ENCODE data around the gene KCNAB1. TPM values are rescaled to one million over a fixed set of nuclear protein-coding genes. Genes with fewer than 3 reads are reported as not detected.
A peak's percentile ranks its signal among the peaks of the same experiment; 100 is the strongest.

Gene KCNAB1
- total RNA-seq, 1 donor from 2014 or later, result 0.21 TPM

- no peak for TF ChIP-seq CTCF (IDR thresholded peaks at IDR 0.05)
- H3K36me3 Mint-ChIP-seq (ENCODE audit: unreplicated experiment), result peaks cover 16% of the 10 kb centered on the region
- H3K4me1 Mint-ChIP-seq (ENCODE audit: unreplicated experiment), result peaks cover 48% of the 10 kb centered on the region
- no peaks in the 10 kb centered on the region for H3K27me3 Mint-ChIP-seq (ENCODE audit: unreplicated experiment)
- H3K27ac Mint-ChIP-seq (ENCODE audit: unreplicated experiment), result peak overlapping the region; percentile 96
- DNase-seq (ENCODE audit: extremely low spot score, unreplicated experiment), result no peak
- no peaks in the 10 kb centered on the region for H3K9me3 Mint-ChIP-seq (ENCODE audit: unreplicated experiment)
- no peak overlapping the region for H3K4me3 Mint-ChIP-seq (ENCODE audit: unreplicated experiment)
Measured at GRCh38 chr3:156535798-156536197, 415.4 kb downstream of the KCNAB1 start.

DNA sequence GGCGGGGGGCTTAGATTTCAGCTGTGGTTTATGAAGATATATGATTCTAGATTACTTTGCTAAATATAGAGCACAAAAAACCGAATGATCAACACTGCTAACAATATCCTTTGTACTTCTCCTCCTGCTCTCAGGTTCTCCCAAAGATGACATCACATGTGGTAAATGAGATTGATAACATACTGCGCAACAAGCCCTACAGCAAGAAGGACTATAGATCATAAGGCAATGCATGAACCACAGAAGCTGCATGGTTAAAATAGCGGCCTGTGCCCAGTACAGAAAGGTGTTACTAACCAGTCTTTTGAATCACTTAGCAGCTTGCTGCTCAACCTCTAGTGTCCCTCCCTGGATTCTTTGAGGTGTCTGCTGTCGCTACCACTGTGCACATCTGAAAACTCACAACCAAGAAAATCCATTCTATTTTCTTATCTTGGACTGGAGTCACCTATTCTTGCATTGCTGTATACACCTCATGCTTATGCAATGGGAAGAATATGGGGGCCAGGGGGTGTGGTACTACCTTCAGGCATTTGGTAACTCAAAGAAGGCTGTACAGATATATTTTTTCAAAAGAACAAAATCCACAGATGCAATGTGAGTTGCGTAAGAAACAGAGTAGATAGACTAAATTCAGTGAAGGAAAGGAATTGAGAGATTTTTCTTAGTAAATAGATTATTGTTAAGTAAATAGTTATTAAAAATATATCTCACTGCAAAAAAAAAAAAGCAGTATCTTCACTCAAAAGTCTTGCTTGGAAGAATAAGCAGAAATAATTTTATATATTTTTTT is 416.3 kb downstream of the KCNAB1 start:
- TF ChIP-seq CTCF (IDR thresholded peaks at IDR 0.05), result no peak
- no peak for DNase-seq (ENCODE audit: extremely low spot score, unreplicated experiment)
- Mint-ChIP-seq H3K9me3 (ENCODE audit: unreplicated experiment) (no peaks in the 10 kb centered on the region), H3K36me3 (ENCODE audit: unreplicated experiment) (peaks cover 16% of the 10 kb centered on the region), H3K27me3 (ENCODE audit: unreplicated experiment) (no peaks in the 10 kb centered on the region), H3K27ac (ENCODE audit: unreplicated experiment) (peak overlapping the region; percentile 96), H3K4me1 (ENCODE audit: unreplicated experiment) (peaks cover 52% of the 10 kb centered on the region), H3K4me3 (ENCODE audit: unreplicated experiment) (no peak overlapping the region)

GRCh38 chr3:156539051-156539450 is 418.7 kb downstream of the KCNAB1 start:
- H3K9me3 Mint-ChIP-seq (ENCODE audit: unreplicated experiment), result no peaks in the 10 kb centered on the region
- no peaks in the 10 kb centered on the region for H3K27me3 Mint-ChIP-seq (ENCODE audit: unreplicated experiment)
- no peak overlapping the region for H3K27ac Mint-ChIP-seq (ENCODE audit: unreplicated experiment)
- no peak overlapping the region for H3K4me3 Mint-ChIP-seq (ENCODE audit: unreplicated experiment)
- H3K36me3 Mint-ChIP-seq (ENCODE audit: unreplicated experiment), result peaks cover 26% of the 10 kb centered on the region
- TF ChIP-seq CTCF (IDR thresholded peaks at IDR 0.05), result no peak
- H3K4me1 Mint-ChIP-seq (ENCODE audit: unreplicated experiment), result peaks cover 53% of the 10 kb centered on the region
- DNase-seq (ENCODE audit: extremely low spot score, unreplicated experiment), result no peak

DNA sequence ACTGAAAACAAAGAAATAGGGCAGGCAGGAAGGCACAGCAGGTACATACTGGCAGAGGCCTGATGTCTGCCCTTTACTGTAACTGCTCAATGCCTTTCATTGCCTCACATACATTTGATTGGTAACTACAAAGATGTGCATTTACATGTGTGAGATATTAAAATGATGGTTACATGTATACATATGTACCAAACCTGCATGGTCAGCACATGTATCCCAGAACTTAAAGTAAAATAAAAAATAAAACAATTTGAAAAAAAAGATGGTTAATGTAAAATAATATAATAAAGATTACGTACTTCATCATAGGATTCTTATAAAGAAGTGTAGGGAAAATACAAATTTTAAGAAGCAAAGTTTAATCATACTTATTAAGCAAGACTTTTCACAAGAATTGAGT is 419.4 kb downstream of the KCNAB1 start:
- Mint-ChIP-seq H3K36me3 (ENCODE audit: unreplicated experiment) (peaks cover 30% of the 10 kb centered on the region), H3K27ac (ENCODE audit: unreplicated experiment) (no peak overlapping the region), H3K9me3 (ENCODE audit: unreplicated experiment) (no peaks in the 10 kb centered on the region), H3K4me3 (ENCODE audit: unreplicated experiment) (no peak overlapping the region), H3K4me1 (ENCODE audit: unreplicated experiment) (peaks cover 53% of the 10 kb centered on the region), H3K27me3 (ENCODE audit: unreplicated experiment) (no peaks in the 10 kb centered on the region)
- DNase-seq (ENCODE audit: extremely low spot score, unreplicated experiment), result no peak
- no peak for TF ChIP-seq CTCF (IDR thresholded peaks at IDR 0.05)

- no peaks in the 10 kb centered on the region for H3K27me3 Mint-ChIP-seq (ENCODE audit: unreplicated experiment)
- H3K27ac Mint-ChIP-seq (ENCODE audit: unreplicated experiment), result peak overlapping the region; percentile 78
- peaks cover 49% of the 10 kb centered on the region for H3K36me3 Mint-ChIP-seq (ENCODE audit: unreplicated experiment)
- no peak overlapping the region for H3K4me3 Mint-ChIP-seq (ENCODE audit: unreplicated experiment)
- H3K4me1 Mint-ChIP-seq (ENCODE audit: unreplicated experiment), result peaks cover 51% of the 10 kb centered on the region
- H3K9me3 Mint-ChIP-seq (ENCODE audit: unreplicated experiment), result no peaks in the 10 kb centered on the region
- DNase-seq (ENCODE audit: extremely low spot score, unreplicated experiment), result no peak
- no peak for TF ChIP-seq CTCF (IDR thresholded peaks at IDR 0.05)
Measured at GRCh38 chr3:156542101-156543042, 422.0 kb downstream of the KCNAB1 start.

All from osteocyte (in vitro differentiated cells).